EH (cell line): ENCODE data around the gene SPOCK2.
A peak's percentile ranks its signal among the peaks of the same experiment; 100 is the strongest.
"Not testable (repeated sequence)": the region's sequence is repeated elsewhere in the genome, so short reads cannot be mapped to it uniquely, and the experiment has no call there.

Experiments
- DNase-seq: peaks from one replicate; pipeline ENCODE4 v3.0.0-alpha.2; 2015; ENCODE audit warnings: low read depth

SPOCK2 gene, protein sequence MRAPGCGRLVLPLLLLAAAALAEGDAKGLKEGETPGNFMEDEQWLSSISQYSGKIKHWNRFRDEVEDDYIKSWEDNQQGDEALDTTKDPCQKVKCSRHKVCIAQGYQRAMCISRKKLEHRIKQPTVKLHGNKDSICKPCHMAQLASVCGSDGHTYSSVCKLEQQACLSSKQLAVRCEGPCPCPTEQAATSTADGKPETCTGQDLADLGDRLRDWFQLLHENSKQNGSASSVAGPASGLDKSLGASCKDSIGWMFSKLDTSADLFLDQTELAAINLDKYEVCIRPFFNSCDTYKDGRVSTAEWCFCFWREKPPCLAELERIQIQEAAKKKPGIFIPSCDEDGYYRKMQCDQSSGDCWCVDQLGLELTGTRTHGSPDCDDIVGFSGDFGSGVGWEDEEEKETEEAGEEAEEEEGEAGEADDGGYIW

GRCh38 chr10:72087969-72088888 is at the start of gene SPOCK2:
SPOCK2 (minus strand) TSS chr10:72088551; CDS start chr10:72088328, 223 bp downstream.
- no peak for DNase-seq

GRCh38 chr10:72137583-72137982 is 49.2 kb upstream of the SPOCK2 start:
- no peak for DNase-seq

DNA sequence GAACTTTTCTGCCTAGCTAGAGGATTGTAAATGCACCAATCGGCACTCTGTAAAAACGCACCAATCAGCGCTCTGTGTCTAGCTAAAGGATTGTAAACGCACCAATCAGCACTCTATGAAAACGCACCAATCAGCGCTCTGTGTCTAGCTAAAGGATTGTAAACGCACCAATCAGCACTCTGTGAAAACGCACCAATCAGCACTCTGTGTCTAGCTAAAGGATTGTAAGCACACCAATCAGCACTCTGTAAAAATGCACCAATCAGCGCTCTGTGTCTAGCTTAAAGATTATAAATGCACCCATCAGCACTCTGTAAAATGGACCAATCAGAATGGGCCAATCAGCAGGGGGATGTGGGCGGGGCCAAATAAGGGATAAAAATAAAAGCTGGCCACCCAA is 47.9 kb upstream of the SPOCK2 start:
- not testable (repeated sequence) for DNase-seq

DNA sequence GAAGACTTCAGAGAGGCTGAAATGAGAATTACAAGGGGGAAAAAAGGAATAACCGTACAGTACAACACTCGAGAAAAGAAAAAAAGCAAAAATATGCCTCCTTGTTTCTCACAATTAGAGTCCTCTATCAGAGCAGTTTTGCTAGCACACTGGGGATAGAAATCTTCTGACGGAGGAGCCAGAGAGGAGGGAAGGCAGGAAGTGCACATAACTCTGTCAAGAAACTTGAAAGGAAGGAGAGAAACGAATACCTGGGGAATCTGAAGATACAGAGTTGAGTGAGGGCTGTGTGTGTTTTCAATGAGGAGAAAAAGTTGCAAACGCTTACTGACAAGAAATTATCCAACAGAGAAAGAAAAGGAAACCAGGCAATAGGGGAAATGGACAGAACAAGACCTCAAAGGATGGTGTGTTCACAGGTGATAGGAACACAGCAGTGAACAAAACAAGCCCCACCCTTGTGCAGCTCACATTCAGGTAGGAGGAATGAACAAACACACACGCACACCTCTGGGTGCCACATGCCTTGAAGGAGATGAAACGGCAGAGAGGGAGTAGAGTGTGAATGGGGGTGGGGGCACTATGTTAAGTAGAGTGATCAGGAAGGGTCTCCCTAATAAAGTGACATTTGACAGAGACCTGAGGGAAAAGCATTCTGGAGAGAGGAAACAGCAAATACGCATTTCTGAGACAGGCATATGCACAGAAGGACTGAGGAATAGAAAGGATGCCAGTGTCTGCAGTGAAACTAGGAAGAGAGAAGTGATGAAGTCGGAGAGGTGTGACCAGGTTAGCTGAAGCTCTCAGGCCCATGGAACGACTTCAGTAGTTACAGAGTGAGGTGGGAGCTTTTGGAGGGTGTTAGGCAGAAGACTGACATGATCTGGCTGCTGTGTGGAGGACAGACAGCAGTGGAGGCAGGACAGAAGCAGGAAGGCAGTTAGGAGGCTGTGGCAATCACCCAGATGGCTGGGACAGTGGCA is 46.7 kb upstream of the SPOCK2 start:
- no peak for DNase-seq

DNA sequence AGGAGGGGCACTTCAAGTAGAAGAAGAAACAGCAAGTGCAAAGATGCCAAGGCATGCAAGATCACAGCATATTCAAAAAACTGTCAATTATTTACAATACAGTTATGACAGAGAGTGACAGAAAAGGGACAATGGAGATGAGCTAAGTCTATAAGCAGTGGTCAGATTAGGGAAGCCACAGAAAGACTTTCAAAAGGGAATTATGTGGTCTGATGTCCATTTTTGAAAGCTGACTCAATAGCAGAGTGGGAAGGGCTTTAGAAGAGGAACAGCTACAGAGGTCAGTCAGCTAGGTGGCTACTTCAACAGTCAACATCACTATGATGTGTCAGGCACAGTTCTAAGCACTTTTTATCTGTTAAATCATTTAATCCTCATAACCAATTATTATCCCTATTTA is 45.2 kb upstream of the SPOCK2 start:
- peak; percentile 86 for DNase-seq

DNA sequence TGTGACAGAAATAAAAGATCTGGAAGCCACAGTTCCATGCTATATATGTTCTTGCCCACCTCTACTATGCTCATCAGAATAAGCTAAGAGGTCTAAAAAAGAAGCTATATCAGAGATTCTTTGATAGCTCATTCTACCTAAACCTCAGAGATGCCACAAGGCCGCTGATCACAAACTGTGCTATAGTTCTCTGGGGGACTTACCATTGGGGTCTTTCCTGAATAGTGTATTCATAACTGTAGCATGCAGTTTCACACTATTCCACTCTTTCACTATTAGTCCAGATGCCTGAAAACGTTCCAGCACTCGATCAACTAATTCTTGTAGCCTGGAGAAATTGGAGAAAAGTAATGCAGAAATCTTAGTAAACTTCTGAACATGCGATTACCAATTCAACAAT is 44.5 kb upstream of the SPOCK2 start:
- DNase-seq, result no peak

- no peak for DNase-seq
These were observed 39.2 kb upstream of the SPOCK2 start for GRCh38 chr10:72127571-72127970.

GRCh38 chr10:72126872-72127232 is 38.5 kb upstream of the SPOCK2 start:
- no peak for DNase-seq

GRCh38 chr10:72126184-72126871 is 38.0 kb upstream of the SPOCK2 start:
- peak; percentile 69 for DNase-seq

- peak; percentile 61 for DNase-seq
These were observed 36.6 kb upstream of the SPOCK2 start for GRCh38 chr10:72124989-72125388.

GRCh38 chr10:72124381-72124780 is 36.0 kb upstream of the SPOCK2 start:
- no peak for DNase-seq

GRCh38 chr10:72123616-72124015 is 35.3 kb upstream of the SPOCK2 start:
- no peak for DNase-seq

GRCh38 chr10:72122221-72122620 is 33.9 kb upstream of the SPOCK2 start:
- no peak for DNase-seq

GRCh38 chr10:72121389-72121788 is 33.0 kb upstream of the SPOCK2 start:
- no peak for DNase-seq

DNA sequence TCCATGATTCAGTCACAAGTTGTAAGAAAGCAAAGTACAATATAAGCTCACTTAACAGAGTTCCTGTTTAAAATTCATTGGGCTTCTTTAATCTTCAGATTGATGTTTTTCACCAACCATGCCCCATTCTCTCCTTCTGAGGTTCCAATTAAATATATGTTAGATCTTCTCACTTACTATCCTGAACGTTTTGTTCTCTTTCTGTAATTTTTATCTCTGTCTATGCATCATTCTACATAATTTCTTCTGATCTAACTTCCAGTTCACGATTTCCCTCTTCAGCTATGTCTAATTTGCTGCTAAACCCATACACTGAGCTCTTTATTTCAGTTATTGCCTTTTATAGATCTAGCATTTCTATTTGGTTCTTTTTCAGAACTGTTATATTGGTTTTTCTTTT is 28.0 kb upstream of the SPOCK2 start:
- DNase-seq, result no peak

DNA sequence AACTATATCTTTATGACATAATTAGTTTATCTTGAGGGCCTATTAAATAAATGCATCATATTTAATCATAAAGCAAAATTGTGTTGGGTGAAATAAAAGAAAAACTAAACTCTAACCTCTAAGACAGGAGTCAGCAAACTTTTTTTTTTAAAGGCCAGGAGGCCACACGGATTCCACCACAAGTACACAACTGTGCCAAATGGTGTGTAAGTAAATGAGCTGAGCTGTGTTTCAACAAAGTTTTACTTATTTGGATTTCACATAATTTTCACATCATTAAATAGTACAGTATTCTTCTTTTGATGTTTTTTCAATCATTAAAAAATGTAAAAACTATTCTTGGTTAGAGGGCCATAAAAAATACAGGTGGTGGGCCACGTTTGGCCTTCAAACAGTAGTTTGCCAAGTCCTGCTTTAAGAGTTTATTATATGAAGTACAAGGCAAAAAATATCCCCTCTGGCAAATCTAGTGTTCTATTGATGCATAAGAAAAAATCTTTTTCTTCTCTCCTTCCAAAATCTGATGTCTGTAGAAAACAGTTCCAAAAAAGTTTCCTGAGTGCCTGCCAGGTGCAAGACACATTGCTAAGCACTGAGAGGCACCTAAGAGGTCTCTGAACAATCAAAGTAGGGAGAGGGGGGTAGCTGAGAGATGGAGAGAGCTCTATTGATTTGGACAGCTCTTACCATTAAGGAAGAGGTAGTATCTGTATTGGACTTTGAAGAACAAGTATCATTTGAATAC is 26.5 kb upstream of the SPOCK2 start:
- DNase-seq, result no peak

DNA sequence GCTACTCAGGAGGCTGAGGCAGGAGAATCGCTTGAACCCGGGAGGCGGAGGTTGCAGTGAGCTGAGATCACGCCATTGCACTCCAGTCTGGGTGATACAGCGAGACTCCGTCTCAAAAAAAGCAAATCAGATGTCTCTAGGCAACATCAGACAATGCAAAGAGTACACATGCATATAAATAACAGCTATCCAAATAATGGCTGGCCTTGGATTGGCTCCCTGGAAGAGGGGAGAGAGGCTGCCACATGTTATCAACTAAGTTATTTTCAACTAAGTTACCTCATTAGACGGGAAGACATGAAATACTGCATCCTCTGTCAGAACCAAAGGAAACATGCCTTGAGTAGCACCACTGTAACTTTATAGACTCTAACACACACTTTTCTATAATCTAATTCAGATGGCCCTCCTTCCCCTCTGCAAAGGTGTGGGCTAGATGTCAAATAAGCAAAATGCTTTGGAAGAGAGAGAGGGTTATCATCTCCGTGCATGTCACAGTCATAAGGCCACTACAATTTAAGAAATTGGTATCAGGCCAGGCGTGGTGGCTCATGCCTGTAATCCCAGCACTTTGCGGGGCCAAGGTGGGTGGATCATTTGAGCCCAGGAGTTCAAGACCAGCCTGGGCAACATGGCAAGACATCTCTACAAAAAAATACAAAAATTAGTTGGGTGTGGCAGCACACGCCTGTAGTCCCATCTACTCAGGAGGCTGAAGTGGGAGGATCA is 22.5 kb upstream of the SPOCK2 start:
- no peak for DNase-seq

GRCh38 chr10:72109636-72110157 is 21.3 kb upstream of the SPOCK2 start:
- no peak for DNase-seq

- DNase-seq, result peak; percentile 19
These were observed 20.7 kb upstream of the SPOCK2 start for GRCh38 chr10:72108830-72109635.
